Measurements from ENCODE around the gene KEL. TPM values are rescaled to one million over a fixed set of nuclear protein-coding genes. Genes with fewer than 3 reads are reported as not detected.

Gene KEL
- total RNA-seq, 1 experiment from 2014 or later = 0.69 TPM

- no peak for DNase-seq
- Histone ChIP-seq H3K27ac (no peak overlapping the region), H3K4me1 (no peaks in the 10 kb centered on the region)
These were observed 12.5 kb upstream of the KEL start for GRCh38 chr7:142974626-142975025.

GRCh38 chr7:142969183-142969582 is 7.0 kb upstream of the KEL start:
- Histone ChIP-seq H3K27me3 (no peaks in the 10 kb centered on the region), H3K27ac (no peak overlapping the region), H3K36me3 (no peaks in the 10 kb centered on the region), H3K4me3 (no peak overlapping the region), H3K4me1 (no peaks in the 10 kb centered on the region), H3K9me3 (replicated peaks) (no peaks in the 10 kb centered on the region)
- DNase-seq = no peak

More at GRCh38 chr7:142974626-142975025, 12.5 kb upstream of the KEL start:
- H3K36me3 ChIP-seq = no peaks in the 10 kb centered on the region
- no peaks in the 10 kb centered on the region; the same call in 1 of the 2 replicates for H3K27me3 ChIP-seq
- no peaks in the 10 kb centered on the region for H3K9me3 ChIP-seq (replicated peaks)
- no peak overlapping the region for H3K4me3 ChIP-seq

GRCh38 chr7:142968229-142968628 is 6.1 kb upstream of the KEL start:
- H3K4me3 ChIP-seq = no peak overlapping the region
- no peaks in the 10 kb centered on the region for H3K27me3 ChIP-seq
- H3K27ac ChIP-seq = no peak overlapping the region
- no peaks in the 10 kb centered on the region for H3K4me1 ChIP-seq
- no peaks in the 10 kb centered on the region for H3K9me3 ChIP-seq (replicated peaks)
- DNase-seq = no peak
- H3K36me3 ChIP-seq = no peaks in the 10 kb centered on the region

- Histone ChIP-seq H3K27ac (no peak overlapping the region), H3K4me3 (no peak overlapping the region), H3K27me3 (no peaks in the 10 kb centered on the region), H3K36me3 (no peaks in the 10 kb centered on the region), H3K4me1 (no peaks in the 10 kb centered on the region), H3K9me3 (replicated peaks) (no peaks in the 10 kb centered on the region)
- peak in 1 of 2 experiments; percentile 6 for DNase-seq
These were observed 2.5 kb upstream of the KEL start for GRCh38 chr7:142964502-142965246.

GRCh38 chr7:142963993-142964392 is 1.8 kb upstream of the KEL start:
- H3K4me1 ChIP-seq = no peaks in the 10 kb centered on the region
- no peaks in the 10 kb centered on the region for H3K9me3 ChIP-seq (replicated peaks)
- H3K36me3 ChIP-seq = no peaks in the 10 kb centered on the region
- no peak overlapping the region for H3K27ac ChIP-seq
- DNase-seq = no peak
- H3K27me3 ChIP-seq = no peaks in the 10 kb centered on the region
- no peak overlapping the region for H3K4me3 ChIP-seq

- Histone ChIP-seq H3K4me1 (no peaks in the 10 kb centered on the region), H3K36me3 (no peaks in the 10 kb centered on the region), H3K27me3 (no peaks in the 10 kb centered on the region), H3K4me3 (no peak overlapping the region), H3K27ac (no peak overlapping the region), H3K9me3 (replicated peaks) (no peaks in the 10 kb centered on the region)
- DNase-seq = no peak
These were observed 828 bp upstream of the KEL start for GRCh38 chr7:142962991-142963390.

GRCh38 chr7:142961595-142961972 is 579 bp downstream of the KEL start:
- no peak overlapping the region for H3K4me3 ChIP-seq
- H3K4me1 ChIP-seq = no peaks in the 10 kb centered on the region
- H3K27me3 ChIP-seq = no peaks in the 10 kb centered on the region
- no peaks in the 10 kb centered on the region for H3K9me3 ChIP-seq (replicated peaks)
- no peak for DNase-seq
- H3K27ac ChIP-seq = no peak overlapping the region
- no peaks in the 10 kb centered on the region for H3K36me3 ChIP-seq

GRCh38 chr7:142960955-142961512 is 1.1 kb downstream of the KEL start:
- Histone ChIP-seq H3K9me3 (replicated peaks) (no peaks in the 10 kb centered on the region), H3K27ac (no peak overlapping the region)
- no peak for DNase-seq

GRCh38 chr7:142959202-142959601 is 3.0 kb downstream of the KEL start:
- no peak overlapping the region for H3K4me3 ChIP-seq
- H3K4me1 ChIP-seq = no peaks in the 10 kb centered on the region
- no peak overlapping the region for H3K27ac ChIP-seq
- H3K36me3 ChIP-seq = no peaks in the 10 kb centered on the region
- no peak for DNase-seq
- H3K27me3 ChIP-seq = no peaks in the 10 kb centered on the region
- H3K9me3 ChIP-seq (replicated peaks) = no peaks in the 10 kb centered on the region

More at GRCh38 chr7:142960955-142961512, 1.1 kb downstream of the KEL start:
- Histone ChIP-seq H3K27me3 (no peaks in the 10 kb centered on the region), H3K4me3 (no peak overlapping the region), H3K4me1 (no peaks in the 10 kb centered on the region), H3K36me3 (no peaks in the 10 kb centered on the region)

GRCh38 chr7:142957723-142958122 is 4.4 kb downstream of the KEL start:
- Histone ChIP-seq H3K27ac (no peak overlapping the region), H3K4me1 (no peaks in the 10 kb centered on the region), H3K36me3 (no peaks in the 10 kb centered on the region), H3K4me3 (no peak overlapping the region), H3K27me3 (no peaks in the 10 kb centered on the region), H3K9me3 (replicated peaks) (no peaks in the 10 kb centered on the region)
- no peak for DNase-seq

GRCh38 chr7:142956951-142957623 is 5.1 kb downstream of the KEL start:
- no peak for DNase-seq
- no peak overlapping the region for H3K27ac ChIP-seq
- no peaks in the 10 kb centered on the region for H3K36me3 ChIP-seq
- H3K27me3 ChIP-seq = peaks cover 1% of the 10 kb centered on the region; the same call in 1 of the 2 replicates
- H3K9me3 ChIP-seq (replicated peaks) = no peaks in the 10 kb centered on the region
- no peak overlapping the region for H3K4me3 ChIP-seq
- no peaks in the 10 kb centered on the region for H3K4me1 ChIP-seq

- Histone ChIP-seq H3K4me1 (no peaks in the 10 kb centered on the region), H3K36me3 (no peaks in the 10 kb centered on the region), H3K4me3 (no peak overlapping the region), H3K27me3 (peaks cover 5% of the 10 kb centered on the region; the same call in 1 of the 2 replicates), H3K27ac (no peak overlapping the region), H3K9me3 (replicated peaks) (no peaks in the 10 kb centered on the region)
- no peak for DNase-seq
These were observed 7.4 kb downstream of the KEL start for GRCh38 chr7:142954680-142955268.

- peaks cover 10% of the 10 kb centered on the region for H3K27me3 ChIP-seq
- no peak for DNase-seq
- no peak overlapping the region for H3K27ac ChIP-seq
- no peak overlapping the region for H3K4me3 ChIP-seq
- H3K36me3 ChIP-seq = no peaks in the 10 kb centered on the region
- H3K9me3 ChIP-seq (replicated peaks) = no peaks in the 10 kb centered on the region
- H3K4me1 ChIP-seq = no peaks in the 10 kb centered on the region
These were observed 11.9 kb downstream of the KEL start for GRCh38 chr7:142950235-142950634.

- no peaks in the 10 kb centered on the region for H3K36me3 ChIP-seq
- no peak overlapping the region for H3K27ac ChIP-seq
- no peaks in the 10 kb centered on the region for H3K4me1 ChIP-seq
- peaks cover 13% of the 10 kb centered on the region for H3K27me3 ChIP-seq
- no peak for DNase-seq
- no peaks in the 10 kb centered on the region for H3K9me3 ChIP-seq (replicated peaks)
- no peak overlapping the region for H3K4me3 ChIP-seq
These were observed 13.6 kb downstream of the KEL start for GRCh38 chr7:142948603-142949002.

- DNase-seq = no peak
- H3K9me3 ChIP-seq (replicated peaks) = no peaks in the 10 kb centered on the region
- H3K4me1 ChIP-seq = no peaks in the 10 kb centered on the region
- peaks cover 24% of the 10 kb centered on the region; the same call in 1 of the 2 replicates for H3K27me3 ChIP-seq
- no peak overlapping the region for H3K4me3 ChIP-seq
- no peak overlapping the region for H3K27ac ChIP-seq
- H3K36me3 ChIP-seq = no peaks in the 10 kb centered on the region
These were observed 17.2 kb downstream of the KEL start for GRCh38 chr7:142945001-142945400.

Data from SJCRH30 (cell line).